NCI-H510A treated with DMSO at 0.1 percent for 48 hours (cell line): ENCODE results near the gene TMEM106B.
A peak's percentile ranks its signal among the peaks of the same experiment; 100 is the strongest.
"Not testable (repeated sequence)": the region's sequence is repeated elsewhere in the genome, so short reads cannot be mapped to it uniquely, and the experiment has no call there.

Experiments used
- DNase-seq: peaks from one replicate; lab custom pipeline; 2025; lab: John Stamatoyannopoulos, UW

The TMEM106B gene

DNA sequence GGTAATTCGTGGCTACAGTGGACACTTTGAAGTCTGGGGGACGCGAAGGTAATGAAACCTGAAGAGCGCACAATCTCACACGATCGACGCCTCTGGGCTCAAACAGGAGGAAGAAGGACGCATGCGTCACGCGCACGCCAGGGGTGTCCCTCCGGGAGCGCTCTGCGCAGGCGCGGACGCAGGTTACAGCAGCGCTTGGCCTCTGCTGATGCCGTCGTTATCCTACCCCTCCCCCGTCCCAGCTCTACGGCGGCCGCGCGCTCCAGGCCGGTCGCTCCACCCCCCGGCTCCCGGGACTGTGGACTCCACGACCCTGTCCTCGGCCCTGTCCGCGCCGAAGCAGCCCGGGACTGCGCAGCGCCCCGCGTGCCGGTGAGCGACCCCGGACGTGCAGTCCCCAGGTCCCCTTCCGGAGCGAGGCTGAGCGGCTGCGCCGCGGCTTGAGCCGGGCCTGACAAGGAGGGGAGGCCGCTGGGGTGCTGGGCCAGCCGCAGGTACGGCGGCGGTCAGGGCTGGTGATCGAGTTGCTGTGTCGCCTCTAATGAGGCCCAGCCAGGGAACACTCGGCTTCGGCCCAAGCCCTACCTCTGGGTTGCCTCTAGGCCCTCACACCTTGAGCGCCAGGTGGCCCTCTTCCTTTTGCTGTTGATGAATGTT, at the start of gene TMEM106B:
TSS of gene TMEM106B (plus strand) at position 241 of the 657 bp plus-strand sequence. CDS start 3,517 bp downstream, outside the sequence.
- DNase-seq, result peak; percentile 93

- no peak for DNase-seq
Measured at GRCh38 chr7:12162415-12163113, 48.5 kb upstream of the TMEM106B start.

GRCh38 chr7:12168065-12168464, 43.0 kb upstream of the TMEM106B start:
- DNase-seq, result not testable (repeated sequence)

- peak; percentile 61 for DNase-seq
Measured at GRCh38 chr7:12169981-12170820, 40.9 kb upstream of the TMEM106B start.

GRCh38 chr7:12173671-12174070, 37.4 kb upstream of the TMEM106B start:
- no peak for DNase-seq

DNA sequence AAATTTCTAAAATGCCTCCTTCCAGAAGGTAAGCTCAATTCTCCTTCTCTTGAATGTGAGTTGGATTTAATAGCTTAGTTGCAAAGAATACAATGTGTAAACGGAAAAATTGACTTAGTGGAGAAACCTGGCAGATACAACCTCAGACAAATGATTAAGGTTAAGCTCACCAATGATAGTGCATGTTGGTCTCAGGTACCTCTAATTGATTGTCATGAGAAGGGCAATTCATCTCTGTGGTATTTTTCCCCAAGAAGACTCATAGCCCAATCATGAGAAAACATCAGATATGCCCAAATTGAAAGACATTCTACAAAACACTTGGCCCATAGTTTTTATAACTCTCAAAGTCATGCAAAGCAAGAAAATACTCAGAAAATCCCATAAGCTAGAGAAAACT, 36.2 kb upstream of the TMEM106B start:
- no peak for DNase-seq

GRCh38 chr7:12178317-12178716, 32.8 kb upstream of the TMEM106B start:
- no peak for DNase-seq

GRCh38 chr7:12194426-12194825, 16.7 kb upstream of the TMEM106B start:
- no peak for DNase-seq

DNA sequence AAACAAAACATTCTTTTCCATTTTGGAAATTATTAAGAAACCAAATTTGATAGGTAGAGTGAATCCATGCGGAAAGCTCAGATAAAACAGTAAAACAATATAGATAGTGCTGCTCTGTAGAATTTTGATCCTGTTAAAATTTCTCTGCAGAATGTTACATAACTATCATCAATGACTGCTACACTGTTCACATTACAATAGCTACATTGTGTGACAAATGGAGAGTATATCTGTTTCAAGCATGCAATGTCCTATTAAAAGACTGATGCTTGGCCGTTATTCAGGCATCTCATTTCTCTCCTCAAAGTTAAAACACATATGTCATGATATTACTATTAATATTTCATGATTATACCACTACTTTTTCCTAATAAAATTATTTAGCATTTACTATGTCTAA, 14.7 kb upstream of the TMEM106B start:
- no peak for DNase-seq

DNA sequence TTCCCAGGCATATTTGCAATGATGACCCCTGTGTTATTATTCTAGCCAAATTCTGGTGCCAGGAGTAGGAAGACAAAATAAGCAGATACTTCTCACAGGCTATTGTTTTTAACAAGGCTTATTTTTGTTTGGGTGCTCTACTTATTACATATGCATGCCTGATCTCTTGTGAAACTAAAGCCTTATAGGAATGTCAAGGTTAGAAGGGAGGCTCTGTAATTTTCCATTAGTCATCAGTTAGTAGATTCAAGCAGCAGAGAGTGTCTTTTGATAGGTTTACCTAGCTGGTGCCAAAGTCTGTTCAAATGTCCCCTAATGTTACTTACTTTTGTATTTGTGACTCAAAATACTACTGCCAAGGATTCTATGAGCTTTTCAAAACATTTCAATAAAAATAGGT, 11.7 kb upstream of the TMEM106B start:
- no peak for DNase-seq

DNA sequence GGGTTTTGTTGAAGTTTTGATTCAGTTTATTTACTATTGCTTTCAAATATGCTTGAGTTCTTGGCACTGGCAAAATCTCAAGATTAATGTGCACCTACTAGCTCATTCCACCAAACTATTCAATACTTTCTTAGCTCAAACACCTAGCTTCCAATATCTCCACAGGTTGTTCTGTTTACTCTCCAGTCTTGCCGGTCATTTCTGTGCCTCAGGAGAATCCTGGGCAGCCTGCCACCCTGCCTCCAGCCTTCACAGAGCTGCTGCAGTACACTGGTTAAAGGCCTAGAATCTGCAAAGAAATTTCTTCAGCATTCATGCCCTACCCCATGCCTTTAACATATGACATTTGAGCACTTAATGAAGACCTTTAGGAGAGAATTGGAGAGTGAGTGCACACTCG, 4.0 kb upstream of the TMEM106B start:
- DNase-seq, result no peak

GRCh38 chr7:12209221-12209620, 1.9 kb upstream of the TMEM106B start:
- DNase-seq, result no peak

DNA sequence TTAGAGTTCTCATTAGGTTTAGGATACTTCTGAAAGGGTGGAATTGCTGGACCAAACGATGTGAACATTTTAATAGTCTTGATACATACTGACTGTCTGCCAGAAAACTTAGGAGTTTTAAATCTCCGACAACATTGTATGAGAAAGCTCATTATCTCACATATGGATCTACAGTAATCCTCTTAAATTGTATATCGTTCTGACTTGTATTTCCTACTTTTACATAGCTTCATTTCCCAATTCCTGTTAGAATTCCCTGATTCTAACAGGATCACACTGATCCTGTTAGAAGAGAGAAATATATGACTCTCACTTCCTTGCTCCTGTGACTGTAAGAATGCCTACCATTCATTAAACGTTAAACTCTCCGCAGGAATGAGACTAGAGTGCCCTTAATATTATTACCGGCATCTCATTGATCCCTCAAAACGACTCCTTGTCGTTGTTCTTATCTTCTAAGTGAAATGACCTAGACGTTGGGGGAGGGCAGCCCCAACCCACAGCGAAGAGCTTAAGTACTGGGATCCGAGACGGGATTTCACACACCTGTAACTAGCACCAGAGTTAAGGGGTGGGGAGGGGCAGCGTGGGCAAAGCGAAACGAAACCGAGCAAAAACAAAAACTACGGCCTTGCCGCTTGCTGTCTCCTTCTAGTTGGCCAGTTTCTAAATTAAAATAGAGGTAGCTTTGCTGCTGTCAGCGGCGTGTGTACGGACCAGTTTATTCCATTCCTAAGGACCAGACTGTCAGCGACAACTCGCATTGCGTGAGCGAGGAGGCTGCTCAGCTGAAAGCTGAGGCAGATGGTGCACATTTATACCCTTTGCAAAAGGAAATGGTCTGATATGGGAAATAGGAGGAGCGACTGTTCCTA, 678 bp upstream of the TMEM106B start:
- peak; percentile 73 for DNase-seq

DNA sequence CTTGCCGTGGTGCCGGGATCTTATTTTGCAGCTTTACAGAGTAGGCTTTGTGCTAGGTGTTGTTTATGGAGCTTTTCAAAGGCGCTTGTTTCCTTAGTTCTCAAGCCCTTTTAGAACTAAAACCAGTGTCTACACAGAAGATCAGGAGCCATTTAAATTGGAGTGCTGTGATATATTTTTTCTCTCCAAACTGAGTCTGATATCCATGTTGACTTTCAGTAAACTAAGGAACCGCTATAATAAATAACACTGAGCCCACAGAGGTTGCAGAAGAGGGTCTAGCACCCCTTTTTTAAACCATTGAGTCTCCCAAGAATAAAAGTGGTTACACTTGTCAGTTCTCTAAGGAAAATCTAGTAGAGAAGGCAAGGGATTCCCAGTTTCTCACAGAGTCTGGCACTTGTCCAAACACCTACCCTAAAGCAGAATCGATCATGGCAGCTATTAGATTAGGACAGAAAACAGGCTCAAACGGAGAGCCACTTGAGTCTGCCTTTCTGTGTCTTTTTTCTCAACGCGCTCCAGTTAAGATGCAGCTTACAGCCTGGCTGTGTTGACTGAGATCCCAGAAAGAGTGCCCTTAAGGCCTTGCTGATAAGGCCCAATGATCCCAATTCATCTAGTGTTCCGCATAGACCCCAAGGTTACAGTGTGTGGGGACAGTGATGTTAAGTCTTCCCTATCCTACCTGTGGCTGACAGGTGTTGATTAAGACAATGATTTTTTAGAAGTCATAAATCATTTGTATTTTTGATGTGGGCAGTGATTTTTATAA, 804 bp downstream of the TMEM106B start:
- peak; percentile 37 for DNase-seq

DNA sequence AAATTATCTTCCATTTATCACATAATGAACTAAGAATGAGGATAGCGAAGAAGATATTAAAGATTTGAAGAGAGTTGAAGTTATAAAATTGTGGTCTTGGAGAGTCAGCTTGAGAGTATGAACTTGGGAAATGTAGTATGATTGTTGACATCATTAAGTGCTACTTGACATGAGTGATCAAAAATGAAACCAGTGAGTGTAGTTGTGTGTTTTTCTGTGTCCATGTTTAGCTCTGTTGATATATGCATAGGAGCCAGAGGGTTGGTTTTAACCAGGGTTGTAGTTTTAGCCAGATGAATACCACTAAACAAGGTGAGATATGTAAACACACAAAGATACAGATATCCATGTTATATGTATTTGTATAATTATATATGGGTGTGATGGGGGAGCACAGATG, 6.2 kb downstream of the TMEM106B start:
- DNase-seq, result no peak

GRCh38 chr7:12220389-12221046, 9.4 kb downstream of the TMEM106B start:
- no peak for DNase-seq

DNA sequence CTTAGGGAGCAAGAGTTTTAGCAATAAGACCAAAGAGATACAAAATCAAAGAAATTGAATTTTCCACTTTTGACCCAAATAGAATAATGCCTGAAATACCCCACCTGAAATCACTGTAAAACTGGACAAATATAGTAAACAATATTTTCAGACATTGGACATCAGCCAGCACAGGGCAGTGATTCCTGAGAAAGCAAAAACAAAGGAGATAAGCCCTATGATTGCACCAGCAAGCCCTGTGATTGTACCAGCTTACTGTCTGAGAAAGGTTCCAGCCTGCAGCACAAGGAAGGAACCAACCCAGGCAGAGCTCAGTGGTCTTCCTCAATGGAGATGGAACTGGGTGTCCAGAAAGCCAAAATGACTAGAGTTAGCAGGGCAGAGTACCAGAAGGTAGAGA, 10.3 kb downstream of the TMEM106B start:
- DNase-seq, result no peak

GRCh38 chr7:12222889-12223579, 11.9 kb downstream of the TMEM106B start:
- DNase-seq, result no peak

- not testable (repeated sequence) for DNase-seq
Measured at GRCh38 chr7:12225017-12225416, 13.9 kb downstream of the TMEM106B start.

GRCh38 chr7:12226756-12227155, 15.7 kb downstream of the TMEM106B start:
- no peak for DNase-seq
